ENCODE results near the gene KCNJ6.
"Not testable (repeated sequence)": the region's sequence is repeated elsewhere in the genome, so short reads cannot be mapped to it uniquely, and the experiment has no call there.

The KCNJ6 gene

DNA sequence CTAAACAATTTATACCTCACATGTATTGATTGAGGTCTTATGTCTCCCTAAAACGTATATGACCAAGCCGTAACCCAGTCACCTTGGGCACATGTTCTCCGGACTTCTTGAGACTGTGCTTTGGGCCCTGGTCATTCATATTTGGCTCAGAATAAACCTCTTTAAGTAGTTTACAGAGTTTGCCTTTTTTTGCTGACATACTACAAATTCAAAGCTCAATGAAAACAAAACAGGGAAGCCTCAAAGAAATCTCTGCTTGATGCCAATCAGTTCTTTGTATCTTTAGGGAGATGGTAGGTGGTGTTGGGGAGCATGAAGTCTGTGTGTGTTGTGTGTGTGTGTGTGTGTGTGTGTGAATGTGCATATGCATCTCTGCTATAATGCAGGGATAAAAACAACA lies 247.0 kb downstream of the KCNJ6 start:
- no peak for DNase-seq

- no peak for DNase-seq
Observed at GRCh38 chr21:37668462-37669239, 247.6 kb downstream of the KCNJ6 start.

- no peak for DNase-seq
Observed at GRCh38 chr21:37667380-37667779, 248.9 kb downstream of the KCNJ6 start.

- no peak for DNase-seq
Observed at GRCh38 chr21:37665230-37666024, 250.8 kb downstream of the KCNJ6 start.

DNA sequence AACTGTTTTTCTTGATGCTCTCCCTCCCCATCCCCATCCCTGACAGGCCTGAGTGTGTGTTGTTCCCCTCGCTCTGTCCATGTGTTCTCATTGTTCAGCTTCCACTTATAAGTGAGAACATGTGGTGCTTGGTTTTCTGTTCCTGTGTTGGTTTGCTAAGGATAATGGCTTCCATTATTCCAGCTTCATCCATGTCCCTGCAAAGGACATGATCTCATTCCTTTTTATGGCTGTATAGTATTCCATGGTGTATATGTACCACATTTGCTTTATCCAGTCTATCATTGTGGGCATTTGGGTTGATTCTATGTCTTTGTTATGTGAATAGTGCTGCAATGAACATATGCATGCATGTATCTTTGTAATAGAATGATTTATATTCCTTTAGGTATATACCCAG lies 254.0 kb downstream of the KCNJ6 start:
- DNase-seq, result not testable (repeated sequence)

- DNase-seq, result no peak
Observed at GRCh38 chr21:37660709-37661108, 255.5 kb downstream of the KCNJ6 start.

DNA sequence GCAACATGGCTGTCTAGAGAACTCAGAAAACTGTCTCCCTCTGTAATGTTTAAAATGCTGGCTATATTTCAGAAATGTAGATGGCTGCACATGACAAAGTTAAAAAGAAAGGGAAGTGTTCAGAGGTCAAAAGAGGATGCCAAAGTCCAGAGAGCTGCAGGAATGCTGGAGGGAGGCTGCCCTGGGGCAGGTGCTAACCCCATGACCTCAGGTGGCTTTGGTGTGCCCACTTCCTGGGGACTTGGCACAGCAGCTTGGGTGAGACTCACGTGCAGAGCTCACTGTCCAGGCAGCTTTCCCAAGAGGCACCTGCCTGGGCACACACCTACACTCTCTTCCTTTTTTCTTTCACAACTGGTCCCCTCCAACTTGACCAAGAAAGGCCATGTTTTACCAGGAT lies 256.4 kb downstream of the KCNJ6 start:
- DNase-seq, result no peak

DNA sequence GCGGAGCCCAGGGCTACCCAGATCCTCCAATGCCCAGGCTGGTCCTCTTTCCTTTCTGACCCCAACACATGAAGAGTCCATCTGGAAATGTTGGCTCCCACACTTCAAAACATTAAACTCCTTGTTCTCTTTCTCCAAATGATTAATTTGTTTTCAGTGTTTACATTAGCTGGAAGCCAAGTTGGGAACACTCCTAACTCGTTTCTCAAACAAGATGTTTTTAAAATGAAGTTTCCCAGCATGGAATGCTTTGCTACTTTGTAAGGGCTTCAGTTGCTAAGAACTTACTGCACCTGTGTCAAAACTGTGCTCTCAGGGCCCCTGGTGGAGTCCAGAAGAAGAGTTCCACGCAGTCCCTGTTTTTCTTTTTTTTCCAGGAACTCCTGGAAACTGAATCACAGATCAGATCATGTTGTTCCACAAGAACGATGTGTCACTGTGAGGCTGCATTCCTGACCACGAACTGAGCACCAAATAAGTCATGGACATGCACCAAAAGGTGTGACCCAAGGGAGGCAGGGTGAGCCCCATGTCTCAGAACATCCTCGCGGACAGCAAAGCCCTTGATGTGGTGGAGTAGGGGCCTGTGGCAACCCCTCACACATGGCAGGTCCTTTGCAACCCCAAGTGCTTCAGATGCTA lies 257.3 kb downstream of the KCNJ6 start:
- peak; percentile 83 for DNase-seq

DNA sequence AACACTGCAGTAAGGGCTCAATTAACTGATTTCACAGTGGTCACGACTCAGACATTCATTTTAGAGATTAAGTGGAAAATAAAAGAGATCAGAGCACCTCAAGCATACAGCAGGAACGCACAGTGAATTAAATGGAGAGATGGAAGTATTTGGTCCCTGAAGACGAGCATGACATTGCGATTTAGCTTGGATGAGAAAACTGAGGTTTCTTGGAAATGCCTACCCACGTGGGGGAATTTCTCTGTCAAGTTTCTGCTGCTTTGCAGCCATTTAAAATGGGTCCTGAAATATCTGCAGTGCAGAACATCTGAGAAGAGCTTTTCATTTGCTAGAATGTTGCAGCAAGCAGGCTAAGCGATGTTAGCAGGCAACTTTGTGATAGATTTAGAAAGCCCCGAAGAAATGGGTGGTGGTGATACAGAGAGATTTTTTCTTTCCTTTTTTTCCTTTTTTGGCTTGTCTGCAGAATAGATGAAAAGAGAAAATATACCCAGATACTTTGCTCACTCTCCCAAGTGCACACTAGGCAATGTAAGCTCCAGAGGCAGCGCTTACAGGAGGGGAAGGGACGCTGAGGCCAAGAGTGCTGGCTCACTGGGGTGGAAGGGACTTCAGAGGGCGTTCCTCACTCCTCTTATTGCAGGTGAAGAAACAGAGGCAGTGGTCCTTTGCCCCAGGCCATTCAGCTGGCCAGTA lies 258.0 kb downstream of the KCNJ6 start:
- no peak for DNase-seq

DNA sequence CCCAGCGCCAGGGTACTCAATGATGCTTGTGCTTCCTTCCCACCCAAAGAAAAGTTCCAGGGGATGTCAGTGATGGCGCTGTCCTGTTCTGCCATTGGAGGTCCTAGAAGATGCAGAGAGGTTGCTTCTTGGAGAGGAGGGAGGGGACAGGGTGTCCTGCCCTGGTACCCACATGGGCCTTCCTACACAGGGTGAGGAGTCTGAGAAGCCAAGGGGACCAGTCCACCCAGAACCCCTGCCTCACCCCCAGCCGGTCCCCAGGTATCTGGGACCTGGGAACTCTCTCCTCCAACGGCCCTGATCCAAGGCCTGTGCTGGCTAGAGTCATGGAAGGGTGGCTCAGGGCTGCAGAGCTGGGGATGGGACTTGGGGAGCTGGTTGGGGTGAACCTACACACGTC lies 259.4 kb downstream of the KCNJ6 start:
- no peak for DNase-seq

GRCh38 chr21:37655611-37656300 lies 260.5 kb downstream of the KCNJ6 start:
- DNase-seq, result no peak

- no peak for DNase-seq
Observed at GRCh38 chr21:37654596-37654995, 261.7 kb downstream of the KCNJ6 start.

DNA sequence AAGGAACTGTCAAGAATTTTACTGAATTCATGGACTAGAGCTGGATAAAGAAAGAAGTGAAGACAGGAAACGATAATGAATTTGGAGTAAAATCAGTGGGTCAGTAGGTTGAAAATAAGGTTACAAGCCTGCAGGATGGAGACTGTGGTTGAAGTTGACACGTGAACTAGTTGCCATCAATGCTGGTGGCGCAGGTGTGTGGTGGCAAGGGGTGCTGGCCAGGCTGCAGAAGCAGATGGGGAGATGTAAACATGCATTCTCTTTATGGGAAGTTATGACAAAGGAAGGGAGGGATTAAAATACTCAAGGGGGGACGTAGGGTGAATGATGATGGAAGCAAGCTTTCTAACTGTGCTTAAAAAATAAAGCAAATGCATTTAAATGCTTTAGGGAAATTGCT lies 263.1 kb downstream of the KCNJ6 start:
- DNase-seq, result no peak

- DNase-seq, result no peak
Observed at GRCh38 chr21:37647781-37648180, 268.5 kb downstream of the KCNJ6 start.

GRCh38 chr21:37646761-37647160 lies 269.5 kb downstream of the KCNJ6 start:
- not testable (repeated sequence) for DNase-seq

- no peak for DNase-seq
Observed at GRCh38 chr21:37645848-37646247, 270.4 kb downstream of the KCNJ6 start.

- no peak for DNase-seq
Observed at GRCh38 chr21:37644636-37645035, 271.6 kb downstream of the KCNJ6 start.

DNA sequence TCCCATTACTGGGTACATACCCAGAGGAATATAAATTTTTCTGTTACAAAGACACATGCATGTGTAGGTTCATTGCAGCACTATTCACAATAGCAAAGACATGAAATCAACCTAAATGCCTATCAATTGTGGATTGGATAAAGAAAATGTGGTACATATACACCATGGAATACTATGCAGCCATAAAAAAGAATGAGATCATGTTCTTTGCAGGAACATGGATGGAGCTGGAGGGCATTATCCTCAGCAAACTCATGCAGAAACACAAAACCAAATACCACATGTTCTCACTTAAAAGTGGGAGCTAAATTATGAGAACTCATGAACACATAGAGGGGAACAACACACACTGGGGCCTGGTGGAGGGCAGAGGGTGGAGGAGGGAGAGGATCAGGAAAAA lies 272.4 kb downstream of the KCNJ6 start:
- DNase-seq, result not testable (repeated sequence)

GRCh38 chr21:37642493-37642892 lies 273.8 kb downstream of the KCNJ6 start:
- peak; percentile 7 for DNase-seq

GRCh38 chr21:37639756-37640155 lies 276.5 kb downstream of the KCNJ6 start:
- DNase-seq, result no peak

DNA sequence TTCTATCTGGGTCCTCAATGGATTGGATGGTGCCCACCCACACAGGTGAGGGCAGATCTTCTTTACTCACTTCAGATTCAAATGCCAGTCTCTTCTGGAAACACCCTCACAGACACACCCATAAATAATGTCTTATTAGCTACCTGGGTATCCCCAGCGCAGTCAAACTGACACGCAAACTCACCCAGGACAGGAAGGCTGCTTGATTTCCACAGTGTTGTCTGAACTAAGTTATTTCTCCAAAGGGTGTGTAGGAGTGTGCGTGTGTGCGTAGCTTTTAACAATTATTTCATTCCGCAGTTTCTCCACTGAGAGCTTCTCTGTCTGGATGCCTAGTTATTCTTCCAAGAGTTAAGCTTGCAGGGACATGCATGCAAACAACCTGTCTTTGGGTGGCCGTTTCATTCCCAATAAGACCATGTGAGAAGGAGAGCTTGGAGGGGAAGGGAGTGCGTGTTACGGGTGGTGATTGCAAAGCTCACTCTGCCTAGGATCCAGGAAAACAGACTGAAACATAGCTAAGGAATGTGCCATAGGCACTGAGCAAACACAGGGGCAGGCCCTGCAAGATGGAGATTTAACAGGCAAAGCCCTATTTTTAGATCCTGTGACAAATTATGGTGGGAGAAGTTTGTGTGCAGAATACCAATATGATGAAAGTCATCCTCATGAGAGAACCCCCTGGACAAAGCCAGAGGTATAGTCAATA lies 280.0 kb downstream of the KCNJ6 start:
- peak; percentile 93 for DNase-seq
